ENCODE data around the gene SOCS6. TPM values are rescaled to one million over a fixed set of nuclear protein-coding genes. Genes with fewer than 3 reads are reported as not detected.

Gene SOCS6
- total RNA-seq, 1 donor: 38.7 TPM

GRCh38 chr18:70322385-70322784, 33.5 kb downstream of the SOCS6 start:
- H3K27ac ChIP-seq (ENCODE audit: low read depth, low read length): no peak overlapping the region
- H3K4me3 ChIP-seq (ENCODE audit: insufficient read depth, low read length): no peak overlapping the region
- no peak for DNase-seq (ENCODE audit: insufficient read length, low spot score, missing footprints)
- no peaks in the 10 kb centered on the region for H3K27me3 ChIP-seq (ENCODE audit: insufficient read depth, low read length)
- H3K79me2 ChIP-seq (ENCODE audit: insufficient read depth, low read length): peaks cover 95% of the 10 kb centered on the region
- peaks cover 12% of the 10 kb centered on the region for H4K20me1 ChIP-seq (ENCODE audit: insufficient read depth, low read length)
- H3K4me2 ChIP-seq (ENCODE audit: insufficient read depth, low read length): no peak overlapping the region
- peaks cover 4% of the 10 kb centered on the region for H3K4me1 ChIP-seq (ENCODE audit: insufficient read depth, low read length)
- H2AFZ ChIP-seq (ENCODE audit: low read length): no peak overlapping the region
- no peaks in the 10 kb centered on the region for H3K9me3 ChIP-seq (ENCODE audit: low read depth, low read length)
- TF ChIP-seq CTCF (IDR thresholded peaks at IDR 0.05; ENCODE audit: extremely low read depth, low read depth, low read length): no peak
- H3K36me3 ChIP-seq (ENCODE audit: insufficient read depth, low read length): peaks cover 17% of the 10 kb centered on the region

GRCh38 chr18:70322928-70323327, 34.1 kb downstream of the SOCS6 start:
- H3K27me3 ChIP-seq (ENCODE audit: insufficient read depth, low read length): no peaks in the 10 kb centered on the region
- peaks cover 95% of the 10 kb centered on the region for H3K79me2 ChIP-seq (ENCODE audit: insufficient read depth, low read length)
- H3K9me3 ChIP-seq (ENCODE audit: low read depth, low read length): no peaks in the 10 kb centered on the region
- peak overlapping the region; percentile 32 for H3K4me2 ChIP-seq (ENCODE audit: insufficient read depth, low read length)
- DNase-seq (ENCODE audit: insufficient read length, low spot score, missing footprints): peak; percentile 68
- no peak overlapping the region for H3K27ac ChIP-seq (ENCODE audit: low read depth, low read length)
- H2AFZ ChIP-seq (ENCODE audit: low read length): no peak overlapping the region
- peaks cover 17% of the 10 kb centered on the region for H3K36me3 ChIP-seq (ENCODE audit: insufficient read depth, low read length)
- TF ChIP-seq CTCF (IDR thresholded peaks at IDR 0.05; ENCODE audit: extremely low read depth, low read depth, low read length): no peak
- peaks cover 8% of the 10 kb centered on the region for H4K20me1 ChIP-seq (ENCODE audit: insufficient read depth, low read length)
- H3K4me1 ChIP-seq (ENCODE audit: insufficient read depth, low read length): peaks cover 6% of the 10 kb centered on the region
- no peak overlapping the region for H3K4me3 ChIP-seq (ENCODE audit: insufficient read depth, low read length)

GRCh38 chr18:70324897-70325296, 36.1 kb downstream of the SOCS6 start:
- Histone ChIP-seq H3K4me2 (ENCODE audit: insufficient read depth, low read length) (no peak overlapping the region), H3K4me3 (ENCODE audit: insufficient read depth, low read length) (no peak overlapping the region), H3K79me2 (ENCODE audit: insufficient read depth, low read length) (peaks cover 88% of the 10 kb centered on the region), H3K9me3 (ENCODE audit: low read depth, low read length) (no peaks in the 10 kb centered on the region), H4K20me1 (ENCODE audit: insufficient read depth, low read length) (peaks cover 6% of the 10 kb centered on the region), H3K27me3 (ENCODE audit: insufficient read depth, low read length) (no peaks in the 10 kb centered on the region), H3K4me1 (ENCODE audit: insufficient read depth, low read length) (peaks cover 20% of the 10 kb centered on the region), H2AFZ (ENCODE audit: low read length) (no peak overlapping the region), H3K36me3 (ENCODE audit: insufficient read depth, low read length) (peaks cover 17% of the 10 kb centered on the region), H3K27ac (ENCODE audit: low read depth, low read length) (no peak overlapping the region)
- no peak for DNase-seq (ENCODE audit: insufficient read length, low spot score, missing footprints)
- no peak for TF ChIP-seq CTCF (IDR thresholded peaks at IDR 0.05; ENCODE audit: extremely low read depth, low read depth, low read length)

- no peak for TF ChIP-seq CTCF (IDR thresholded peaks at IDR 0.05; ENCODE audit: extremely low read depth, low read depth, low read length)
- Histone ChIP-seq H4K20me1 (ENCODE audit: insufficient read depth, low read length) (peaks cover 6% of the 10 kb centered on the region), H3K79me2 (ENCODE audit: insufficient read depth, low read length) (peaks cover 85% of the 10 kb centered on the region), H3K4me1 (ENCODE audit: insufficient read depth, low read length) (peaks cover 20% of the 10 kb centered on the region), H3K4me2 (ENCODE audit: insufficient read depth, low read length) (no peak overlapping the region), H3K36me3 (ENCODE audit: insufficient read depth, low read length) (peaks cover 22% of the 10 kb centered on the region), H3K9me3 (ENCODE audit: low read depth, low read length) (no peaks in the 10 kb centered on the region), H3K27ac (ENCODE audit: low read depth, low read length) (no peak overlapping the region), H3K27me3 (ENCODE audit: insufficient read depth, low read length) (no peaks in the 10 kb centered on the region), H2AFZ (ENCODE audit: low read length) (no peak overlapping the region), H3K4me3 (ENCODE audit: insufficient read depth, low read length) (no peak overlapping the region)
- DNase-seq (ENCODE audit: insufficient read length, low spot score, missing footprints): no peak
These were observed 37.4 kb downstream of the SOCS6 start for GRCh38 chr18:70326255-70326654.
